Spleen (tissue), 7 donors: ENCODE data around the gene CLCF1.

Experiments used
- POLR2A ChIP-seq, 3 donors: fragments of 450-650 bp; IDR thresholded peaks; one replicate each; pipeline ENCODE4 v1.5.1; 2017; ENCODE audit warnings: antibody characterized with exemption in 3 of 3, mild to moderate bottlenecking in 1 of 3
- TF ChIP-seq, protein P1 (sequence below), 11 experiments: fragments of 200-600 bp in 7 of 11; fragments of 450-650 bp in 4 of 11; sonication (generic) in 4 of 11; IDR thresholded peaks in 8 of 11; conservative IDR thresholded peaks in 3 of 11; 1 replicate in 7 of 11; 2 replicates in 4 of 11; pipeline versions ENCODE4 v1.4.0 to v1.8.0; 2016 to 2021; ENCODE audit warnings: antibody characterized with exemption in 11 of 11, inconsistent platforms in 4 of 11, mild to moderate bottlenecking in 1 of 11
- donor health status: DM: no; HTN: no; CAD: no; lungs with moderate emphysema.
- donor health status: DM: no; HTN: no; CAD: no.
- donor health status: DM: no; HTN: no; CAD: no.

DNA sequence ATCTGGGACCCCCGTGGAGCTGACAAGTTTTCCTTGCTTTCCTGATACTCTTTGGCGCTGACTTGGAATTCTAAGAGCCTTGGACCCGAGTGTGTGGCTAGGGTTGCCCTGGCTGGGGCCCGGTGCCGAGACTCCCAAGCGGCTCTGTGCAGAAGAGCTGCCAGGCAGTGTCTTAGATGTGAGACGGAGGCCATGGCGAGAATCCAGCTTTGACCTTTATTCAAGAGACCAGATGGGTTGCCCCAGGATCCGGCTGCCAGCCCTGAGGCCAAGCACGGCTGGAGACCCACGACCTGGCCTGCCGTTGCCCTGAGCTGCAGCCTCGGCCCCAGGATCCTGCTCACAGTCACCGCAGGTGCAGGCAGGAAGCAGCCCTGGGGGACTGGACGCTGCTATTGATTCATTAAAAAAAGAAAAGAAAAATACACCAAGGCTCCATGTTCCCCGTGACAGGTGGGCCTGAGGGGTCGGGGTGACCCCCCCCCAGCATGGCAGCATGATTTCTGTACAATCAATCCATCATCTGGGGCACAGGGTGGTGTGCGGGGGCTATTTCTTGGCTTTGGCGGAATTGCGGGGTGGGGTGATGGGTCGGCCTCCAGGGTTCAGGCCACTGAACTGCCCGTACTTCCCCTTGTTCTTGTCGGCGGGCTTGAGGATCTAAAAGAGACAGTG is 24.7 kb upstream of the CLCF1 start:
- TF ChIP-seq, protein P1, sequence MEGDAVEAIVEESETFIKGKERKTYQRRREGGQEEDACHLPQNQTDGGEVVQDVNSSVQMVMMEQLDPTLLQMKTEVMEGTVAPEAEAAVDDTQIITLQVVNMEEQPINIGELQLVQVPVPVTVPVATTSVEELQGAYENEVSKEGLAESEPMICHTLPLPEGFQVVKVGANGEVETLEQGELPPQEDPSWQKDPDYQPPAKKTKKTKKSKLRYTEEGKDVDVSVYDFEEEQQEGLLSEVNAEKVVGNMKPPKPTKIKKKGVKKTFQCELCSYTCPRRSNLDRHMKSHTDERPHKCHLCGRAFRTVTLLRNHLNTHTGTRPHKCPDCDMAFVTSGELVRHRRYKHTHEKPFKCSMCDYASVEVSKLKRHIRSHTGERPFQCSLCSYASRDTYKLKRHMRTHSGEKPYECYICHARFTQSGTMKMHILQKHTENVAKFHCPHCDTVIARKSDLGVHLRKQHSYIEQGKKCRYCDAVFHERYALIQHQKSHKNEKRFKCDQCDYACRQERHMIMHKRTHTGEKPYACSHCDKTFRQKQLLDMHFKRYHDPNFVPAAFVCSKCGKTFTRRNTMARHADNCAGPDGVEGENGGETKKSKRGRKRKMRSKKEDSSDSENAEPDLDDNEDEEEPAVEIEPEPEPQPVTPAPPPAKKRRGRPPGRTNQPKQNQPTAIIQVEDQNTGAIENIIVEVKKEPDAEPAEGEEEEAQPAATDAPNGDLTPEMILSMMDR (IDR thresholded peaks at IDR 0.05 in 8 of 11, conservative IDR thresholded peaks at IDR 0.05 in 3 of 11) = no peak
- no peak for TF ChIP-seq POLR2A (IDR thresholded peaks at IDR 0.05)
